GM21737 (cell line): ENCODE results near the gene GYG2.
"Not testable (repeated sequence)": the region's sequence is repeated elsewhere in the genome, so short reads cannot be mapped to it uniquely, and the experiment has no call there.

Experiments used
- ATAC-seq: cut with Tn5 transposase; IDR thresholded peaks from one replicate; pipeline ENCODE4 v1.9.1; 2021; ENCODE audit warnings: mild to moderate bottlenecking, moderate library complexity; ENCODE audit not compliant: unreplicated experiment

GYG2 gene

DNA sequence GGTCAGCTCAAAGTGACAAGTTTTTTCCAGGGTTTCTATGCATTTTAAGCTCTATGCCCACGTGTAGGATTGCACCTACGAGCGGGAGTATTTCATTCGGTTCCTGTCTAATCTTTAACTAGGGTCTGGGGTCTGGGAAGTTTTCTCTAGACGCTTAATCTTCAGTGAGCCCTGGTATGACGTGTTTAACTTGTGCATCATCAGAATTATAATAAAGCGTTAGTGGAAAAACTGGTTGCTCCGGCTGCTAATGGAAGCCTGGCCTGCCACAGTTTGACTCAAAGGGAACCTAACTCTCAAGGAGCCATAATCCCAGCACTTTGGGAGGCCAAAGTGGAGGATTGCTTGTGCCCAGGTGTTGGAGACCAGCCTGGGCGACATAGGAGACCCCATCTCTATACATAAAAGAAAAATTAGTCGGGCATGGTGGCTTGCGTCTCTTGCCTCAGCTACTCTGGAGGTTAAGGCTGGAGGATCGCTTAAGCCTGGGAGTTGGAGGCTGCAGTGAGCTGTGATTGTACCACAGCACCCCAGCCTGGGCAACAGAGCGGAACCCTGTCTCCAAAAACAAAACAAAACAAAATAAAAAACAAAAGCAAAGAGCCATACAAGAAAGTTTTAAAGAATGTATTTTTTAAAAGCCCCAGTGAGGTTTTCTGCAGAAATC lies 70.2 kb downstream of the GYG2 start:
- no peak for ATAC-seq

GRCh38 chrX:2901367-2902036 lies 72.8 kb downstream of the GYG2 start:
- no peak for ATAC-seq

DNA sequence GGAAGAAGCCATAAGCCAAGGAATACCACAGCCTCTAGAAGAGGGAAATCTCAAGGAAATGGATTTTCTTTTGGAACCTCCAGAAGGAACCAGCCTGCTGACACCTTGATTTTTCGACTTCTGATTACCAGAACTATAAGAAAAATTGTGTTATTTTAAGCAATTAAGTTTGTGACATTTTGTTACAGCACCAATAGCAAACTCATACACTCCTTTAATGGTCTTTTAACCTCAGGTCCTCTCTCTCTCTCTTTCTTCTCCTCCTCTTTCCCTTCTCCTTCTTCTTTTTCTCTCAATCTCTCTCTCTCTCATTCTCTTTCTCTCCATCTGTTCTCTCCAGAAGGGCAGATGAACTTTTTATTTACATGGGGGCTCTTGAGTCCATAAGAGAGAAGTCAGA lies 74.1 kb downstream of the GYG2 start:
- ATAC-seq, result no peak

- no peak for ATAC-seq
These were observed 74.6 kb downstream of the GYG2 start for GRCh38 chrX:2903366-2903765.

DNA sequence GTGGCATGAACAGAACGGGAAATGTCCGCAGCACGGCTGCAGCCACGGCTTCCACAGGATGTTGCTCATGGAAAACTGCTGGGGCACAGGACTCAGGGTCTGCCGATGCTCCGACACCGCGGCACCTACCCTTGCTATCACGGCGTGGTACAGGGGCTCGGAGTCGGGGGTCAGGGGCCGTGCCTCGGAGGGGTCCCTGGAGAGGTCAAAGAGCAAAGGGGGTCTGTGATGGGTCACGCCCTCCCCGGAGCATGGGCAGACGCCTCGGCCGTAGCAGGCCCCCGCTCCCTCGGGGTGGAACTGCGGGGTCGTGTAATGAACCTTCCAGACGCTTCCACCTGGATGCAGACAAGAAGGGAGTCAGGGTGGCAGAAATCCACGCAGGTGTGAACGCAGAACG lies 78.6 kb downstream of the GYG2 start:
- no peak for ATAC-seq

GRCh38 chrX:2908125-2908685 lies 79.5 kb downstream of the GYG2 start:
- no peak for ATAC-seq

DNA sequence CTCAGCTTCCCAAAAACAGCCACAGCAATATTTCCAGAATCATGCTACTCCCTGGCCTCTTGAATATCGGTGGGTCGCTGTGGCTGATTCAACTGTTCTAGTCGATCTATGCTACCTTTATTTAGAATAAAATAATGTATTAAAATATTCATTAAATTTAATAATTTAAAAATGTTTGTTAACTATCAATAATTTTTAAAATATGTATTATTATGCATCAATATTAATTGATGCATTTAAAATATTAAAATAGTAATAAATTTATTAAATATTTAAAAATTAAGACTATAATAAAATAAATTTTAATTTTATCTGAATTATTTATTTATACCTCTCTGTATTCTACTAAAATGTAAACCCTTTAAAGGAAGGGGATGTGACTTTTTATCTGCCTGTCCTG lies 81.4 kb downstream of the GYG2 start:
- no peak for ATAC-seq

DNA sequence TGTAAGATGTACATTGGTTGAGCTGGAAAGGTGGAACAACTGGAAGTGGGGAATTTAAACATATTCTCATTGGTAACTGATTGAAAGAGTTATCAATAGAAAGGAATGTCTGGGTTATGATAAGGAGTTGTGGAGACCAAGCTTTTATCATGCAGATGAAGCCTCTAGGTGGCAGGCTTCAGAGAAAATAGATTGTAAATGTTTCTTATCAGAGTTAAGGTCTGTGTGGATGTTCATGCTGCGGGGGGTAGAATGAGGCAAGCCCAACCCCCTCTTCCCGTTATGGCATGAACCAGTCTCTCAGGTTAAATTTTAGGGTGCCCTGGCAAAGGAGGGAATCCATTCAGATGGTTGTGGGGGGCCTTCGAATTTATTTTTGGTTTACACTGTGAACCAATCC lies 84.4 kb downstream of the GYG2 start:
- no peak for ATAC-seq

GRCh38 chrX:2917767-2918166 lies 89.0 kb downstream of the GYG2 start:
- ATAC-seq, result no peak

DNA sequence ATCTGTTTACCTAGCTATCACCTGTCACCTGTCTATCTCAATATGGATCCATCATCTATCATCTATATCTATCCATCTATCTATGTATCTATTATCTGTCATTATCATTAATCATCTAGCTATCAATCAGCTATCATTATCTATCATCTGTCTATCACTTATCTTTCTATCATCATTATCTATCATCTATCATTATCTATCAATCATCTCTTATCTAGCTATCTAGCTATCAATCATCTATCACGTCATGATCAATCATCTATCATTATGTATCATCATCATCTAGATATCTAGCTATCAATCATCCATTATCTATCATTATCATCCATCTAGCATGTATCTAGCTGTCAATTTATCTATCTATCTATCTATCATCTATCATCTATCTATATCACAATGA lies 92.5 kb downstream of the GYG2 start:
- ATAC-seq, result no peak

- no peak for ATAC-seq
These were observed 93.0 kb downstream of the GYG2 start for GRCh38 chrX:2921750-2922149.

- no peak for ATAC-seq
These were observed 95.4 kb downstream of the GYG2 start for GRCh38 chrX:2924151-2924550.

GRCh38 chrX:2926255-2926654 lies 97.5 kb downstream of the GYG2 start:
- not testable (repeated sequence) for ATAC-seq

DNA sequence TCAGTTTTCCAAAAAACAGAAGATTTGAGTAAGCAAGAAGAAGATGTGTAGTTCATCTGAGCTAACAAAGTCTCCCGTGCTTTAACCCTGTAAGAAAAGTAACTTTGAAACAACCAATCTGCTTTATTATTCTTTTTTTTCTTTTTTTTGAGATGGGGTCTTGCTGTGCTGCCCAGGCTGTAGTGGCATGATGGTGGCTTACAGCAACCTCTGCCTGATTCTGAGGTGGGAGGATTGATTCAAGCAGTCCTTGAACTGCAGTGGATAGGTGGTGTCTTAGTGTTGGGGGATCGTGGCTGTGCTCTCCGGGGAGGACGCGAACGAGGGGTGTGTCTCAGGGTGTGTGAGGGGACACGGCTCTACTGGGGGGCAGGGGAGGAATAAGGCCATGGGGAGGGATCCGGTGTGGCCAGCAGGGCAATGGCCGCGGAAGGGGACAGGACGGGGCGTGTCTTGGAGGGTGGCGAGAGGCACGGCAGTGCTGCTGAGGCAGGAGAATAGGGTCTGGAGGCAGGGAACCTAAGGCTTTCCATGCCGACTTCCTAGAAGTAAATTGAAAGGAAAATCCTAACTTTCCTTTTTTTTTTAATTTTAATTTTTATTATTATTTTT lies 98.0 kb downstream of the GYG2 start:
- no peak for ATAC-seq

GRCh38 chrX:2928191-2928582 lies 99.5 kb downstream of the GYG2 start:
- no peak for ATAC-seq

- peak; percentile 87 for ATAC-seq
These were observed 100.1 kb downstream of the GYG2 start, which contains the start of gene ARSD for GRCh38 chrX:2928583-2929434. Gene ARSD, minus strand, starts transcription at chrX:2929339. Its CDS starts 64 bp downstream, at chrX:2929275.

- no peak for ATAC-seq
These were observed 102.4 kb downstream of the GYG2 start for GRCh38 chrX:2931155-2931554.

DNA sequence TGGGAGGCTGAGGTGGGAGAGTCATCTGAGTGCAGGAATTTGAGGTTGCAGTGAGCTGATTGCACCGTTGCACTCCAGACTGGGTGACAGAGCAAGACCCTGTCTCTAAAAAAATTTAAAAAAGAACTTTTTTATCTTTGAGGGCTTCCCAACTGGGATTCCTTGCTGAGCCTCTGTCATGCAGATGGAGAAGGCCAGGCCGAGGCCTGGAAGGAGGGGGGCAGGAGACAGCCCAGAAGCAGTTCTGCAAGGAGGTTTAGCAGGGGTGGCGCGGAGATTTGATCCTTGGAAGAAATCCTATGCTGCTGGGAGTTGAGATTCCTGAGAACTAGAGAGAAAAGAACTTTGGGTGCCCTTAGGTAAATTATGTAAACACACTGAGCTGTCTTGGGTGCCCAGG lies 102.9 kb downstream of the GYG2 start:
- ATAC-seq, result no peak
